K562 (cell line): ENCODE data around the gene PTPN14. TPM values are rescaled to one million over a fixed set of nuclear protein-coding genes. Genes with fewer than 3 reads are reported as not detected.

Experiments
- ATAC-seq: fragments of 200-7000 bp; cut with Tn5 transposase; 3 replicates; pipeline ENCODE4 v1.9.1; 2020; ENCODE audit warnings: moderate library complexity
- BruUV-seq: library from RNA; stranded (reverse); fragments of 400-500 nt; replicated peaks from 2 replicates; lab custom pipeline; 2021; lab: Mats Ljungman, UMichigan
- CTCF ChIA-PET: fragments of 300-600 bp; formaldehyde crosslinking; extraction: SDS; loops from one replicate; lab custom pipeline; 2021; ENCODE audit warnings: low intra/inter-chr PET ratio; lab: Yijun Ruan, JAX
- POLR2A ChIA-PET: fragments of 300-600, 350-650 bp; sonication (Branson Sonifier 250); formaldehyde crosslinking; extraction: SDS; loops from one replicate; lab custom pipeline; 2021; ENCODE audit warnings: antibody characterized with exemption, inconsistent platforms; lab: Yijun Ruan, JAX
- DNase-seq, 4 experiments: peaks; one replicate each; pipeline versions ENCODE4 v3.0.0 to v3.0.0-alpha.2; 2011 to 2018; ENCODE audit warnings: low spot score in 3 of 4, mixed read lengths in 3 of 4; ENCODE audit errors: extremely low read depth in 1 of 4
- FAIRE-seq: peaks from 2 replicates; lab custom pipeline; 2011; peaks lifted over from hg19 to GRCh38; lab: Jason Lieb, UNC
- H2AFZ ChIP-seq: 2 replicates; pipeline ENCODE4 v1.6.0; 2011; ENCODE audit warnings: low read depth, low read length, control low read depth, inconsistent platforms
- H3K27ac ChIP-seq: fragments of 200-600 bp; 3 replicates; pipeline ENCODE4 v1.8.0; 2011; ENCODE audit warnings: low read depth, mild to moderate bottlenecking, control low read depth, inconsistent platforms, low read length, moderate library complexity, mixed read lengths; ENCODE audit errors: extremely low read depth
- H3K27me3 ChIP-seq, 2 experiments: fragments of 300-600 bp in 1 of 2; 2 replicates in 1 of 2; 3 replicates in 1 of 2; pipeline versions ENCODE4 v1.6.0 to v1.8.0; 2011; ENCODE audit warnings: inconsistent platforms in 2 of 2, low read length in 2 of 2, mild to moderate bottlenecking in 1 of 2, mixed read lengths in 1 of 2, moderate library complexity in 1 of 2; ENCODE audit not compliant: control insufficient read depth in 2 of 2, insufficient read depth in 2 of 2
- H3K36me3 ChIP-seq: fragments of 300-600 bp; 3 replicates; pipeline ENCODE4 v1.8.0; 2011; ENCODE audit warnings: mild to moderate bottlenecking, low read length, inconsistent platforms; ENCODE audit not compliant: control insufficient read depth, insufficient read depth
- H3K4me1 ChIP-seq, 2 experiments: fragments of 200-600 bp in 1 of 2; replicated peaks in 1 of 2; 2 replicates in 1 of 2; 3 replicates in 1 of 2; pipeline versions ENCODE4 v1.5.1 to v1.8.0; 2011; ENCODE audit warnings: inconsistent platforms in 2 of 2, low read length in 2 of 2, mild to moderate bottlenecking in 1 of 2, mixed read lengths in 1 of 2, moderate library complexity in 1 of 2; ENCODE audit not compliant: control insufficient read depth in 2 of 2, insufficient read depth in 2 of 2
- H3K4me2 ChIP-seq: 2 replicates; pipeline ENCODE4 v1.6.1; 2011; ENCODE audit warnings: low read length, control low read depth, inconsistent platforms, mixed read lengths; ENCODE audit not compliant: insufficient read depth
- H3K4me3 ChIP-seq: fragments of 200-600 bp; sonication (generic), shearing (Covaris generic); 2 replicates; pipeline ENCODE4 v1.5.1; 2016; ENCODE audit warnings: control low read depth, inconsistent platforms
- H3K79me2 ChIP-seq: fragments of 200-600 bp; 3 replicates; pipeline ENCODE4 v1.8.0; 2011; ENCODE audit warnings: low read length, inconsistent platforms; ENCODE audit not compliant: control insufficient read depth, insufficient read depth
- H3K9ac ChIP-seq, 2 experiments: 2 replicates each; pipeline versions ENCODE4 v1.6.0 to v1.6.1; 2011; ENCODE audit warnings: low read depth in 2 of 2, low read length in 2 of 2, control low read depth in 1 of 2, inconsistent platforms in 1 of 2, mild to moderate bottlenecking in 1 of 2, mixed read lengths in 1 of 2; ENCODE audit not compliant: insufficient read depth in 1 of 2
- H3K9me1 ChIP-seq: one replicate; pipeline ENCODE4 v1.6.0; 2011; ENCODE audit warnings: inconsistent platforms, mild to moderate bottlenecking, low read length, moderate library complexity; ENCODE audit not compliant: control insufficient read depth, insufficient read depth
- H3K9me3 ChIP-seq: replicated peaks from 2 replicates; pipeline ENCODE4 v1.5.1; 2011; ENCODE audit warnings: low read depth, low read length, inconsistent platforms; ENCODE audit not compliant: control insufficient read depth, insufficient read depth
- H4K20me1 ChIP-seq: replicated peaks from 2 replicates; pipeline ENCODE4 v1.6.1; 2011; ENCODE audit warnings: low read length, inconsistent platforms, mixed read lengths; ENCODE audit not compliant: control insufficient read depth, insufficient read depth
- ERF ChIP-seq: fragments of 450-650 bp; formaldehyde crosslinking; IDR thresholded peaks from 2 replicates; pipeline ENCODE4 v1.4.0; 2020; ENCODE audit warnings: mild to moderate bottlenecking, mixed read lengths
- GABPB1 ChIP-seq: sonication (generic); formaldehyde crosslinking; IDR thresholded peaks from 2 replicates; pipeline ENCODE4 v1.8.0; 2022; ENCODE audit warnings: mild to moderate bottlenecking, missing genetic modification reagents
- GTF2E2 ChIP-seq: fragments of 200-800 bp; sonication (Bioruptor generic); IDR thresholded peaks from 2 replicates; pipeline ENCODE4 v1.6.1; 2016; ENCODE audit warnings: missing genetic modification characterization, missing compliant biosample characterization
- HIVEP1 ChIP-seq: fragments of 250-450 bp; sonication (Bioruptor Pico); IDR thresholded peaks from 2 replicates; pipeline ENCODE4 v1.4.0; 2020; ENCODE audit warnings: mild to moderate bottlenecking
- HNRNPH1 ChIP-seq: fragments of 200-400 bp; formaldehyde crosslinking; optimal IDR thresholded peaks from 2 replicates; pipeline ENCODE3; 2017; ENCODE audit warnings: low read depth, mild to moderate bottlenecking, low read length, moderate library complexity
- HOXB6 ChIP-seq: fragments of 250-450 bp; sonication (Bioruptor Pico); IDR thresholded peaks from 2 replicates; pipeline ENCODE4 v1.5.1; 2022; ENCODE audit warnings: mild to moderate bottlenecking, borderline replicate concordance
- MYNN ChIP-seq, 2 experiments: sonication (generic); formaldehyde crosslinking in 1 of 2; IDR thresholded peaks; 2 replicates each; pipeline versions ENCODE4 v1.5.0 to v1.6.1; 2016 to 2020; ENCODE audit warnings: antibody characterized with exemption in 1 of 2, missing genetic modification reagents in 1 of 2
- RBFOX2 ChIP-seq: fragments of 200-400 bp; formaldehyde crosslinking; IDR thresholded peaks from 2 replicates; pipeline ENCODE4 v1.6.1; 2017; ENCODE audit warnings: low read depth, mild to moderate bottlenecking, low read length, moderate library complexity
- TRIM28 ChIP-seq: fragments of 450-650 bp; IDR thresholded peaks from 2 replicates; pipeline ENCODE4 v1.6.1; 2017
- ZNF133 ChIP-seq: fragments of 250-450 bp; sonication (Bioruptor Pico); IDR thresholded peaks from 2 replicates; pipeline ENCODE4 v1.4.0; 2020; ENCODE audit warnings: mild to moderate bottlenecking
- ZNF165 ChIP-seq: fragments of 250-450 bp; sonication (Bioruptor Pico); IDR thresholded peaks from 2 replicates; pipeline ENCODE4 v1.4.0; 2020; ENCODE audit warnings: borderline replicate concordance
- ZNF174 ChIP-seq: fragments of 250-450 bp; sonication (Bioruptor Pico); IDR thresholded peaks from 2 replicates; pipeline ENCODE4 v1.4.0; 2020; ENCODE audit warnings: mild to moderate bottlenecking
- ZNF324 ChIP-seq: fragments of 250-450 bp; sonication (Bioruptor Pico); IDR thresholded peaks from 2 replicates; pipeline ENCODE4 v1.4.0; 2020; ENCODE audit warnings: mild to moderate bottlenecking
- ZNF57 ChIP-seq: fragments of 450-650 bp; formaldehyde crosslinking; IDR thresholded peaks from 2 replicates; pipeline ENCODE4 v1.4.0; 2020; ENCODE audit warnings: mild to moderate bottlenecking, moderate library complexity
- WGBS: fragments of 100-300 bp; shearing (Covaris generic); methylation state at CpG from one replicate; pipeline ENCODE4 v1.1.6; 2016; ENCODE audit warnings: low coverage, mixed read lengths; ENCODE audit not compliant: insufficient coverage; ENCODE audit errors: missing lambda C conversion rate; 5-methylcytosine and 5-hydroxymethylcytosine counted together
- in situ Hi-C: fragments of 300-500 bp; cut with MboI; formaldehyde crosslinking; loops from 4 replicates; pipeline ENCODE4 v1.15.0; 2018; ENCODE audit warnings: inconsistent platforms, mixed read lengths
- intact Hi-C: fragments of 100-400 bp; cut with micrococcal nuclease; formaldehyde crosslinking; loops from 2 replicates; pipeline ENCODE4 v1.14.2; 2022
- polyA plus RNA-seq, 8 experiments: library from polyadenylated mRNA; depleted of rRNA in 4 of 8; stranded (reverse) in 5 of 8; unstranded in 3 of 8; fragments of >200 nt; fragmentation: Nextera tagmentation in 2 of 8; fragmentation: Illumina TruSeq in 1 of 8; extraction: Ambion mirVana in 2 of 8; extraction: Trizol in 1 of 8; gene quantifications; 2 replicates each; pipeline versions ENCODE4 v1.2.1 to v1.2.3, GENCODE V29; 2011 to 2014; ENCODE audit warnings: inconsistent platforms in 1 of 8, missing spikeins in 1 of 8
- total RNA-seq, 7 experiments: library from RNA; depleted of rRNA in 6 of 7; stranded (reverse); fragments of >200 nt in 6 of 7; fragmentation: Illumina TruSeq in 2 of 7; extraction: Trizol in 2 of 7; gene quantifications; 2 replicates each; pipeline versions ENCODE4 v1.2.1 to v1.2.3, GENCODE V29; 2011 to 2021; ENCODE audit warnings: low replicate concordance in 1 of 7
- TF ChIP-seq, protein P1 (sequence below): sonication (generic); formaldehyde crosslinking; IDR thresholded peaks from 2 replicates; pipeline ENCODE4 v1.8.0; 2022; ENCODE audit warnings: missing genetic modification reagents, mild to moderate bottlenecking, borderline replicate concordance
- TF ChIP-seq, protein P2 (sequence below): fragments of 450-650 bp; IDR thresholded peaks from 2 replicates; pipeline ENCODE4 v1.6.1; 2018; ENCODE audit warnings: mild to moderate bottlenecking, low read depth; ENCODE audit not compliant: partially characterized antibody
- TF ChIP-seq, protein P3 (sequence below): sonication (generic); formaldehyde crosslinking; IDR thresholded peaks from 2 replicates; pipeline ENCODE4 v1.8.1; 2023; ENCODE audit warnings: missing genetic modification reagents, mild to moderate bottlenecking, borderline replicate concordance

The PTPN14 gene
- total and polyA plus RNA-seq, 9 of the 15 experiments (the other 6 are each of a cell fraction or from before 2014, with no cell fraction given), result 0.01 to 0.29 (median 0.04) TPM; not detected in 6

DNA sequence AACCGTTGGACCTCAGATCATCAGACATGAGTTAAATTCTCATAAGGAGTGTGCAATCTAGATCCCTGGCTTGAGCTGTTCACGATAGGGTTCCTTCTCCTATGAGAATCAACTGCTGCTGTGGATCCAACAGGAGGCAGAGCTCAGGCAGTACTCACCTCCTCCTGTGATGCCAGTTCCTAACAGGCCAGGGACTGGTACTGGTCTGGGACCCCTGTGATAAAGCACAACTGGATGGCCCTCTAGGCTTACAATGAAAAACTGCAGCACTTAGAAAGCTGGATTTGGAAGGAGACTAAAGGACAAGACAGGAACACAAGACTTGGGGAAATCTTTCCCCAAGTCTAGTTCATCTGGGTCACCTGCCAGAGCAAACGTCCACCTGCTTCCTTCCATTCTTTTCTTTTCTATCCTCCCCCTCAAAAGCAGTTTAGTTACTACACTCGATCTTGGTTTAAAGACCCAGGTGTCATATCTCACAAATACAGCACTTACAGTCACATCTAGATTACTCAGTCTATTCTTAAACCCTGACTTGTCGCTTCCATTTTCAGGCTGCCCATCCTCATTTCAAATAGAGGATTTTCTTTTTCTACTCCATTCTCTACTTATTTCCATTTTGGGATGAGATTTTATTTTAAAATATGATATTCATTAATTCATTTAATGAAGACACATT lies 59.8 kb downstream of the PTPN14 start:
- no peaks in the 10 kb centered on the region for H3K79me2 ChIP-seq
- CTCF ChIA-PET, result no interaction called here
- H2AFZ ChIP-seq, result no peak overlapping the region

More for the DNA sequence above, 59.8 kb downstream of the PTPN14 start:
- Histone ChIP-seq H4K20me1 (no peaks in the 10 kb centered on the region), H3K9ac (no peak overlapping the region), H3K27me3 (peaks cover 4 to 26% of the 10 kb centered on the region in 2 experiments), H3K4me1 (no peaks in the 10 kb centered on the region), H3K9me1 (no peaks in the 10 kb centered on the region), H3K4me3 (no peak overlapping the region), H3K4me2 (no peak overlapping the region), H3K36me3 (no peaks in the 10 kb centered on the region), H3K27ac (no peak overlapping the region), H3K9me3 (no peaks in the 10 kb centered on the region)
- DNase-seq (no peak), FAIRE-seq (no peak), ATAC-seq (no peak)
- TF ChIP-seq HIVEP1 (CRISPR knock-in tag) (no peak), ZNF174 (no peak), GABPB1 (no peak), ZNF133 (no peak), HNRNPH1 (no peak), RBFOX2 (no peak), ZNF57 (no peak), GTF2E2 (tag) (no peak), TRIM28 (no peak), ERF (no peak), ZNF165 (CRISPR knock-in tag) (no peak), MYNN (IDR thresholded peaks at IDR 0.05) (no peak), MYNN (CRISPR knock-in tag; IDR thresholded peaks at IDR 0.05) (no peak), HOXB6 (CRISPR knock-in tag) (no peak), ZNF324 (CRISPR knock-in tag) (no peak)
- TF ChIP-seq, protein P1, sequence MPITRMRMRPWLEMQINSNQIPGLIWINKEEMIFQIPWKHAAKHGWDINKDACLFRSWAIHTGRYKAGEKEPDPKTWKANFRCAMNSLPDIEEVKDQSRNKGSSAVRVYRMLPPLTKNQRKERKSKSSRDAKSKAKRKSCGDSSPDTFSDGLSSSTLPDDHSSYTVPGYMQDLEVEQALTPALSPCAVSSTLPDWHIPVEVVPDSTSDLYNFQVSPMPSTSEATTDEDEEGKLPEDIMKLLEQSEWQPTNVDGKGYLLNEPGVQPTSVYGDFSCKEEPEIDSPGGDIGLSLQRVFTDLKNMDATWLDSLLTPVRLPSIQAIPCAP (CRISPR knock-in tag), result no peak
- TF ChIP-seq, protein P2, sequence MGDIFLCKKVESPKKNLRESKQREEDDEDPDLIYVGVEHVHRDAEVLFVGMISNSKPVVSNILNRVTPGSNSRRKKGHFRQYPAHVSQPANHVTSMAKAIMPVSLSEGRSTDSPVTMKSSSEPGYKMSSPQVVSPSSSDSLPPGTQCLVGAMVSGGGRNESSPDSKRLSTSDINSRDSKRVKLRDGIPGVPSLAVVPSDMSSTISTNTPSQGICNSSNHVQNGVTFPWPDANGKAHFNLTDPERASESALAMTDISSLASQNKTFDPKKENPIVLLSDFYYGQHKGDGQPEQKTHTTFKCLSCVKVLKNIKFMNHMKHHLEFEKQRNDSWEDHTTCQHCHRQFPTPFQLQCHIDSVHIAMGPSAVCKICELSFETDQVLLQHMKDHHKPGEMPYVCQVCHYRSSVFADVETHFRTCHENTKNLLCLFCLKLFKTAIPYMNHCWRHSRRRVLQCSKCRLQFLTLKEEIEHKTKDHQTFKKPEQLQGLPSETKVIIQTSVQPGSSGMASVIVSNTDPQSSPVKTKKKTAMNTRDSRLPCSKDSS, result no peak
- TF ChIP-seq, protein P3, sequence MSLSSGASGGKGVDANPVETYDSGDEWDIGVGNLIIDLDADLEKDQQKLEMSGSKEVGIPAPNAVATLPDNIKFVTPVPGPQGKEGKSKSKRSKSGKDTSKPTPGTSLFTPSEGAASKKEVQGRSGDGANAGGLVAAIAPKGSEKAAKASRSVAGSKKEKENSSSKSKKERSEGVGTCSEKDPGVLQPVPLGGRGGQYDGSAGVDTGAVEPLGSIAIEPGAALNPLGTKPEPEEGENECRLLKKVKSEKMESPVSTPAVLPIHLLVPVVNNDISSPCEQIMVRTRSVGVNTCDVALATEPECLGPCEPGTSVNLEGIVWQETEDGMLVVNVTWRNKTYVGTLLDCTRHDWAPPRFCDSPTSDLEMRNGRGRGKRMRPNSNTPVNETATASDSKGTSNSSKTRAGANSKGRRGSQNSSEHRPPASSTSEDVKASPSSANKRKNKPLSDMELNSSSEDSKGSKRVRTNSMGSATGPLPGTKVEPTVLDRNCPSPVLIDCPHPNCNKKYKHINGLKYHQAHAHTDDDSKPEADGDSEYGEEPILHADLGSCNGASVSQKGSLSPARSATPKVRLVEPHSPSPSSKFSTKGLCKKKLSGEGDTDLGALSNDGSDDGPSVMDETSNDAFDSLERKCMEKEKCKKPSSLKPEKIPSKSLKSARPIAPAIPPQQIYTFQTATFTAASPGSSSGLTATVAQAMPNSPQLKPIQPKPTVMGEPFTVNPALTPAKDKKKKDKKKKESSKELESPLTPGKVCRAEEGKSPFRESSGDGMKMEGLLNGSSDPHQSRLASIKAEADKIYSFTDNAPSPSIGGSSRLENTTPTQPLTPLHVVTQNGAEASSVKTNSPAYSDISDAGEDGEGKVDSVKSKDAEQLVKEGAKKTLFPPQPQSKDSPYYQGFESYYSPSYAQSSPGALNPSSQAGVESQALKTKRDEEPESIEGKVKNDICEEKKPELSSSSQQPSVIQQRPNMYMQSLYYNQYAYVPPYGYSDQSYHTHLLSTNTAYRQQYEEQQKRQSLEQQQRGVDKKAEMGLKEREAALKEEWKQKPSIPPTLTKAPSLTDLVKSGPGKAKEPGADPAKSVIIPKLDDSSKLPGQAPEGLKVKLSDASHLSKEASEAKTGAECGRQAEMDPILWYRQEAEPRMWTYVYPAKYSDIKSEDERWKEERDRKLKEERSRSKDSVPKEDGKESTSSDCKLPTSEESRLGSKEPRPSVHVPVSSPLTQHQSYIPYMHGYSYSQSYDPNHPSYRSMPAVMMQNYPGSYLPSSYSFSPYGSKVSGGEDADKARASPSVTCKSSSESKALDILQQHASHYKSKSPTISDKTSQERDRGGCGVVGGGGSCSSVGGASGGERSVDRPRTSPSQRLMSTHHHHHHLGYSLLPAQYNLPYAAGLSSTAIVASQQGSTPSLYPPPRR (CRISPR knock-in tag), result no peak
- POLR2A ChIA-PET, result no interaction called here
- no TSS peak for BruUV-seq
- in situ Hi-C loops, result no loop called here
- intact Hi-C loops, result no loop called here
- WGBS, result 3% methylated on average over 5 of the region's 5 CpGs
